PFSK-1 (cell line): ENCODE measurements around the gene C16orf95.

ENCODE experiments used
- POLR2AphosphoS5 ChIP-seq: IDR thresholded peaks from 2 replicates; pipeline ENCODE4 v1.6.1; 2012; ENCODE audit warnings: low read depth, mild to moderate bottlenecking, control low read depth, low read length, moderate library complexity
- SIN3A ChIP-seq: IDR thresholded peaks from 2 replicates; pipeline ENCODE4 v1.6.1; 2012; ENCODE audit warnings: mild to moderate bottlenecking, low read length, moderate library complexity, borderline replicate concordance; ENCODE audit not compliant: insufficient read depth
- TAF1 ChIP-seq: IDR thresholded peaks from 2 replicates; pipeline ENCODE4 v1.6.1; 2012; ENCODE audit warnings: low read length, control low read depth, borderline replicate concordance; ENCODE audit not compliant: insufficient read depth

GRCh38 chr16:87346517-87347060 lies 29.4 kb upstream of the C16orf95 start:
- TF ChIP-seq POLR2AphosphoS5: no peak
- TF ChIP-seq SIN3A: no peak
- no peak for TF ChIP-seq TAF1
